ENCODE results near the gene DEFB114. TPM values are rescaled to one million over a fixed set of nuclear protein-coding genes. Genes with fewer than 3 reads are reported as not detected.
A peak's percentile ranks its signal among the peaks of the same experiment; 100 is the strongest.

The DEFB114 gene
- total and polyA plus RNA-seq, 8 donors = not detected

GRCh38 chr6:49939993-49940498 is 23.9 kb downstream of the DEFB114 start:
- Histone ChIP-seq H3K9me3 (no peaks in the 10 kb centered on the region), H3K27ac (no peak overlapping the region), H3K27me3 (no peaks in the 10 kb centered on the region), H3K36me3 (no peaks in the 10 kb centered on the region), H3K4me1 (no peaks in the 10 kb centered on the region), H3K4me3 (no peak overlapping the region)
- ATAC-seq (peak; percentile 46 to 77 (median 59)), FAIRE-seq (no peak), DNase-seq (no peak)
- TF ChIP-seq CTCF (IDR thresholded peaks at IDR 0.05) = no peak
- intact Hi-C loops (cut with DNase I) = no loop called here
- 48 to 53% methylated on average over 3 of the region's 3 CpGs for WGBS, 2 donors

GRCh38 chr6:49937811-49938210 is 26.2 kb downstream of the DEFB114 start:
- Histone ChIP-seq H3K4me1 (no peaks in the 10 kb centered on the region), H3K27ac (no peak overlapping the region), H3K9me3 (no peaks in the 10 kb centered on the region), H3K4me3 (no peak overlapping the region), H3K36me3 (no peaks in the 10 kb centered on the region), H3K27me3 (no peaks in the 10 kb centered on the region)
- FAIRE-seq = no peak
- TF ChIP-seq CTCF (IDR thresholded peaks at IDR 0.05) = no peak
- intact Hi-C loops (cut with DNase I) = no loop called here
- ATAC-seq = no peak
- DNase-seq = no peak

GRCh38 chr6:49937017-49937416 is 26.9 kb downstream of the DEFB114 start:
- no peaks in the 10 kb centered on the region for H3K27me3 ChIP-seq
- no peak for TF ChIP-seq CTCF (IDR thresholded peaks at IDR 0.05)
- H3K36me3 ChIP-seq = no peaks in the 10 kb centered on the region
- 54 to 75% methylated on average over 2 of the region's 2 CpGs for WGBS, 2 donors
- H3K4me1 ChIP-seq = no peaks in the 10 kb centered on the region
- ATAC-seq (no peak), DNase-seq (no peak), FAIRE-seq (no peak)
- no peak overlapping the region for H3K27ac ChIP-seq
- intact Hi-C loops (cut with DNase I) = no loop called here
- no peak overlapping the region for H3K4me3 ChIP-seq
- no peaks in the 10 kb centered on the region for H3K9me3 ChIP-seq

GRCh38 chr6:49935387-49935786 is 28.6 kb downstream of the DEFB114 start:
- no peak for DNase-seq
- ATAC-seq = no peak
- H3K4me3 ChIP-seq = no peak overlapping the region
- TF ChIP-seq CTCF (IDR thresholded peaks at IDR 0.05) = no peak
- H3K4me1 ChIP-seq = no peaks in the 10 kb centered on the region
- intact Hi-C loops (cut with DNase I) = no loop called here
- H3K9me3 ChIP-seq = no peaks in the 10 kb centered on the region
- no peaks in the 10 kb centered on the region for H3K36me3 ChIP-seq
- no peaks in the 10 kb centered on the region for H3K27me3 ChIP-seq
- no peak for FAIRE-seq
- 49 to 50% methylated on average over 3 of the region's 3 CpGs for WGBS, 2 donors
- H3K27ac ChIP-seq = no peak overlapping the region

GRCh38 chr6:49934770-49935169 is 29.2 kb downstream of the DEFB114 start:
- ATAC-seq (no peak), DNase-seq (no peak), FAIRE-seq (no peak)
- H3K9me3 ChIP-seq = no peaks in the 10 kb centered on the region
- H3K36me3 ChIP-seq = no peaks in the 10 kb centered on the region
- intact Hi-C loops (cut with DNase I) = no loop called here
- H3K27me3 ChIP-seq = no peaks in the 10 kb centered on the region
- no peak overlapping the region for H3K27ac ChIP-seq
- WGBS, 2 donors = 15 to 18% methylated on average over 1 of the region's 1 CpG
- H3K4me3 ChIP-seq = no peak overlapping the region
- TF ChIP-seq CTCF (IDR thresholded peaks at IDR 0.05) = no peak
- H3K4me1 ChIP-seq = no peaks in the 10 kb centered on the region

Data from pancreas (tissue), 10 donors.